HL-60 (cell line): ENCODE measurements around the gene DEXI.
A peak's percentile ranks its signal among the peaks of the same experiment; 100 is the strongest.

Source experiments
- DNase-seq, 2 experiments: peaks; one replicate each; pipeline ENCODE4 v3.0.0-alpha.2; 2010 to 2020; ENCODE audit warnings: low read depth in 1 of 2, low spot score in 1 of 2
- H3K27ac ChIP-seq: fragments of 250-450 bp; sonication (Bioruptor Pico); replicated peaks from 2 replicates; pipeline ENCODE4 v1.5.1; 2020; ENCODE audit warnings: mild to moderate bottlenecking, moderate library complexity
- H3K27me3 ChIP-seq: fragments of 250-450 bp; sonication (Bioruptor Pico); 2 replicates; pipeline ENCODE4 v1.5.1; 2021; ENCODE audit warnings: mild to moderate bottlenecking, moderate library complexity; ENCODE audit not compliant: insufficient read depth, poor library complexity, severe bottlenecking
- H3K4me3 ChIP-seq: replicated peaks from 2 replicates; pipeline ENCODE4 v1.5.1; 2011; ENCODE audit warnings: mild to moderate bottlenecking, control low read depth, low read length; ENCODE audit not compliant: insufficient read depth
- GABPA ChIP-seq: IDR thresholded peaks from 2 replicates; pipeline ENCODE4 v1.6.1; 2012; ENCODE audit warnings: low read depth
- POLR2AphosphoS5 ChIP-seq: IDR thresholded peaks from 2 replicates; pipeline ENCODE4 v1.6.1; 2012; ENCODE audit warnings: low read depth
- SPI1 ChIP-seq: IDR thresholded peaks from 2 replicates; pipeline ENCODE4 v1.6.1; 2012; ENCODE audit warnings: low read depth, mild to moderate bottlenecking, borderline replicate concordance
- TF ChIP-seq, protein P1 (sequence below): IDR thresholded peaks from one replicate; pipeline ENCODE4 v1.5.1; 2011; ENCODE audit warnings: low read length, control low read depth, inconsistent platforms; ENCODE audit not compliant: insufficient read depth
- TF ChIP-seq, protein P2 (sequence below): IDR thresholded peaks from 2 replicates; pipeline ENCODE4 v1.6.1; 2012; ENCODE audit warnings: low read depth; ENCODE audit not compliant: insufficient replicate concordance

DEXI gene

DNA sequence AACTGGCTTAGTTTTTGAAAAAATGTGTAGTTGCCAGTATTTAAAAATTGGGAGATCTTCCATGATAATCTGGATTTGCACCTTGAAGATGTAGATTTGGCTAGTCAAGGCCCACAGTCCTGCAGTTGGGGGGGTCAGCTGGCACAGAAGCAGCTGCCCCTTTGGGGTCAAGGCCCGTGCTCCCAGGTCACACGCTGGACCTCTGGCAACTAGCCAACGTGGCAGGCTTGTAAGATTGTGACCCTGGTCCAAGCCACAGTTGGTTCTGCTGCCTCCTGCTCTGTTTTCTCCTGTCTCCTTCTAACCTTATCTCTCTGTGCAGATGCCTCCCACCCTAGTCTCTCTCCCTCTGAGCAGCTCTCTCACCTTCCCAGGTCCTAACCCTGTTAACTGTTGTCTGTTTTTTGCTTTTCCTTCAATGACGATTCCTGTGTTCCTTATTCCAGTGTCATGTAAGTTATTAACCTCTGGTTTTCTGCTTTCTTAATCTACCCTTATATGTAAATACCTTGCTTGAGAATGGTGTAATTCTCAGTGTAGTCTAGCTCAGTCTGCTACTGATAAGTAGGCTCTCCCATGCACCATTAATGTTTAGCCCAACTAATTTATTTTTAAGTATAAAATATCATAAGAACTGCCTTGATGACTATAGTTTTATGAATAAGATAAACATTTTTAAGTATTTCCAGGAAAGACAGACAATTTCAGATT, 30.0 kb upstream of the DEXI start:
- H3K27me3 ChIP-seq: no peaks in the 10 kb centered on the region
- DNase-seq: no peak
- H3K4me3 ChIP-seq: no peak overlapping the region
- TF ChIP-seq GABPA (no peak), POLR2AphosphoS5 (no peak), SPI1 (no peak)
- TF ChIP-seq, protein P1, sequence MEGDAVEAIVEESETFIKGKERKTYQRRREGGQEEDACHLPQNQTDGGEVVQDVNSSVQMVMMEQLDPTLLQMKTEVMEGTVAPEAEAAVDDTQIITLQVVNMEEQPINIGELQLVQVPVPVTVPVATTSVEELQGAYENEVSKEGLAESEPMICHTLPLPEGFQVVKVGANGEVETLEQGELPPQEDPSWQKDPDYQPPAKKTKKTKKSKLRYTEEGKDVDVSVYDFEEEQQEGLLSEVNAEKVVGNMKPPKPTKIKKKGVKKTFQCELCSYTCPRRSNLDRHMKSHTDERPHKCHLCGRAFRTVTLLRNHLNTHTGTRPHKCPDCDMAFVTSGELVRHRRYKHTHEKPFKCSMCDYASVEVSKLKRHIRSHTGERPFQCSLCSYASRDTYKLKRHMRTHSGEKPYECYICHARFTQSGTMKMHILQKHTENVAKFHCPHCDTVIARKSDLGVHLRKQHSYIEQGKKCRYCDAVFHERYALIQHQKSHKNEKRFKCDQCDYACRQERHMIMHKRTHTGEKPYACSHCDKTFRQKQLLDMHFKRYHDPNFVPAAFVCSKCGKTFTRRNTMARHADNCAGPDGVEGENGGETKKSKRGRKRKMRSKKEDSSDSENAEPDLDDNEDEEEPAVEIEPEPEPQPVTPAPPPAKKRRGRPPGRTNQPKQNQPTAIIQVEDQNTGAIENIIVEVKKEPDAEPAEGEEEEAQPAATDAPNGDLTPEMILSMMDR: no peak
- TF ChIP-seq, protein P2, sequence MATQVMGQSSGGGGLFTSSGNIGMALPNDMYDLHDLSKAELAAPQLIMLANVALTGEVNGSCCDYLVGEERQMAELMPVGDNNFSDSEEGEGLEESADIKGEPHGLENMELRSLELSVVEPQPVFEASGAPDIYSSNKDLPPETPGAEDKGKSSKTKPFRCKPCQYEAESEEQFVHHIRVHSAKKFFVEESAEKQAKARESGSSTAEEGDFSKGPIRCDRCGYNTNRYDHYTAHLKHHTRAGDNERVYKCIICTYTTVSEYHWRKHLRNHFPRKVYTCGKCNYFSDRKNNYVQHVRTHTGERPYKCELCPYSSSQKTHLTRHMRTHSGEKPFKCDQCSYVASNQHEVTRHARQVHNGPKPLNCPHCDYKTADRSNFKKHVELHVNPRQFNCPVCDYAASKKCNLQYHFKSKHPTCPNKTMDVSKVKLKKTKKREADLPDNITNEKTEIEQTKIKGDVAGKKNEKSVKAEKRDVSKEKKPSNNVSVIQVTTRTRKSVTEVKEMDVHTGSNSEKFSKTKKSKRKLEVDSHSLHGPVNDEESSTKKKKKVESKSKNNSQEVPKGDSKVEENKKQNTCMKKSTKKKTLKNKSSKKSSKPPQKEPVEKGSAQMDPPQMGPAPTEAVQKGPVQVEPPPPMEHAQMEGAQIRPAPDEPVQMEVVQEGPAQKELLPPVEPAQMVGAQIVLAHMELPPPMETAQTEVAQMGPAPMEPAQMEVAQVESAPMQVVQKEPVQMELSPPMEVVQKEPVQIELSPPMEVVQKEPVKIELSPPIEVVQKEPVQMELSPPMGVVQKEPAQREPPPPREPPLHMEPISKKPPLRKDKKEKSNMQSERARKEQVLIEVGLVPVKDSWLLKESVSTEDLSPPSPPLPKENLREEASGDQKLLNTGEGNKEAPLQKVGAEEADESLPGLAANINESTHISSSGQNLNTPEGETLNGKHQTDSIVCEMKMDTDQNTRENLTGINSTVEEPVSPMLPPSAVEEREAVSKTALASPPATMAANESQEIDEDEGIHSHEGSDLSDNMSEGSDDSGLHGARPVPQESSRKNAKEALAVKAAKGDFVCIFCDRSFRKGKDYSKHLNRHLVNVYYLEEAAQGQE: no peak
- no peak overlapping the region for H3K27ac ChIP-seq

DNA sequence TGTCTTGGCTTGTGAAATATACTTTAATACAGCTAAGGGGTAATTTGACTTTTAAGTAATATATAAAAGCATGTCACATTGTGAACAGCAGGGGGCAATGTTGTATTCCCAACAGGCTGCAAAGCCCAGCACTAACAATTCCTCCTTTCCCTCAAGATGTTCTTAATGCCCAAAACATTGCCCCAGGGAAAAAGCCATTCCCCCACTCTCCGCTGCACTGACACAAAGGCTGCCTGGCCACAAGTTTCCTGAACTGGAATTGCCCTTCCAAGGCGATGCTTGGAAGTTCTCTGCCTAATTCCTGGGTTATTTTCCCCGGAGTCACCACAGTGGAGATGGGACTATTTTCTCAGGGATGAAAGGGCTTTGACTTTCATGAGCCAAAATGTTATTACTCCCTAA, 29.3 kb upstream of the DEXI start:
- peak in 1 of 2 experiments; percentile 55 for DNase-seq
- Histone ChIP-seq H3K27ac (no peak overlapping the region), H3K4me3 (no peak overlapping the region), H3K27me3 (no peaks in the 10 kb centered on the region)
- no peak for TF ChIP-seq POLR2AphosphoS5
- TF ChIP-seq, protein P1: peak; percentile 57

DNA sequence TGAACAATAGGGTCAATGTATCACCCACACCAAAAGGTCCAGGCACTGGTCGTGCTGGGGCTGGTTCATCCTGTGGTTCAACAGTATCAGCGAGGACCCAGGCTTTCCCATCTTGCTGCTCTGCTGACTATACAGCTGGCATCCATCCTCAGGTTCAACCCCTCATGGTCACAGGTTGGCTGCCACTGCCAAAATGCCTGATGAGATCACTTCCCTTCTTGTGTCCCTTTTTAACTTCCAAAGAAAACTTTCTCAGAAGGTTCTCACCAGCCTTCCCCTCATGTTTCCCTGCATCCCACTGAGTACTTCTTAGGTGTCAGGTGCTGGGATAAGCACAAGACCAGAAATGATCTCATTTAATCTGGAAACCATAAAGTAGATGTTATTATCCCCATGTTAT, 27.8 kb upstream of the DEXI start:
- H3K4me3 ChIP-seq: no peak overlapping the region
- no peak for DNase-seq
- TF ChIP-seq, protein P1: no peak
- TF ChIP-seq POLR2AphosphoS5: no peak
- TF ChIP-seq SPI1: no peak
- H3K27me3 ChIP-seq: no peaks in the 10 kb centered on the region
- no peak overlapping the region for H3K27ac ChIP-seq

DNA sequence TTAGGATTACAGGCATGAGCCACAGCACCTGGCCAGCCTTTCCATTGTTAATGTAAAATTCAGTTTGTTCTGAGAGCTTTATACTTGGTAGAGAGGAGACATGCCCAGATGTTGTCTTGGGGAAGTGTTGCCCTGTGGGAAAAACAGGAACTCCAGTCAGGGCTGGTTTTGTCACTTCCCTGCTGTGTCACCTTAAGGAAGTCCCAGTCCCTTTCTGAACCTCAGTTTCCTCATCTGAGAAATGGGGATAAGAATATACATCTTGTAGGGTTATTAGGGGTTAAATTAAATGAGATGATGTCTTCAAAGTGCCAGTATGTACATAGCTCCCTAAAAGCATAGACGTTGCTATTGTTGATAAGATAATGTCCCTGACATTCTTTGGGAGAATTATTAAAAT, 27.3 kb upstream of the DEXI start:
- Histone ChIP-seq H3K4me3 (no peak overlapping the region), H3K27me3 (no peaks in the 10 kb centered on the region), H3K27ac (no peak overlapping the region)
- DNase-seq: peak; percentile 32 to 49
- TF ChIP-seq GABPA (peak; percentile 64), POLR2AphosphoS5 (no peak), SPI1 (peak; percentile 90; the same call in 1 of the 2 replicates)
- TF ChIP-seq, protein P2: no peak
- TF ChIP-seq, protein P1: no peak
